ENCODE results near the gene MGMT. TPM values are rescaled to one million over a fixed set of nuclear protein-coding genes. Genes with fewer than 3 reads are reported as not detected.

The MGMT gene
- total RNA-seq, 2 donors from 2014 or later: 28.6 to 33.7 TPM

- peaks cover 9% of the 10 kb centered on the region for H3K36me3 Mint-ChIP-seq (ENCODE audit: low read depth)
- no peaks in the 10 kb centered on the region for H3K36me3 ChIP-seq (ENCODE audit: control insufficient read depth, insufficient read depth, low read length)
- H3K4me1 ChIP-seq (ENCODE audit: control insufficient read depth, insufficient read depth, low read length): no peaks in the 10 kb centered on the region
- DNase-seq: peak; percentile 41
- H3K4me1 Mint-ChIP-seq: peaks cover 6% of the 10 kb centered on the region
- H3K27ac ChIP-seq (ENCODE audit: low read depth, low read length): no peak overlapping the region
- no peak overlapping the region for H3K27ac Mint-ChIP-seq
- H3K9me3 Mint-ChIP-seq: peaks cover 9% of the 10 kb centered on the region
- H3K4me3 ChIP-seq (ENCODE audit: low read length): no peak overlapping the region
- no peak overlapping the region for H3K4me3 Mint-ChIP-seq
- TF ChIP-seq CTCF (conservative IDR thresholded peaks at IDR 0.05): peak; percentile 5
- no peaks in the 10 kb centered on the region for H3K27me3 ChIP-seq (ENCODE audit: control insufficient read depth, insufficient read depth, low read length, poor library complexity, severe bottlenecking)
- no peaks in the 10 kb centered on the region for H3K9me3 ChIP-seq (ENCODE audit: control insufficient read depth, low read length)
- H3K9ac ChIP-seq (ENCODE audit: extremely low read depth, low read length, poor library complexity, severe bottlenecking): no peak overlapping the region
- 78 to 97% methylated on average over 6 to 10 of the region's 10 CpGs for WGBS, 2 experiments (ENCODE audit: insufficient coverage in 1 of 2, insufficient read length in 1 of 2)
- H3K27me3 Mint-ChIP-seq (ENCODE audit: insufficient read depth): no peaks in the 10 kb centered on the region
Observed at GRCh38 chr10:129786216-129786615, 319.2 kb downstream of the MGMT start.

GRCh38 chr10:129787557-129787956 lies 320.5 kb downstream of the MGMT start:
- H3K4me3 Mint-ChIP-seq: no peak overlapping the region
- H3K36me3 ChIP-seq (ENCODE audit: control insufficient read depth, insufficient read depth, low read length): no peaks in the 10 kb centered on the region
- no peak overlapping the region for H3K27ac Mint-ChIP-seq
- peaks cover 9% of the 10 kb centered on the region for H3K9me3 Mint-ChIP-seq
- H3K4me3 ChIP-seq (ENCODE audit: low read length): no peak overlapping the region
- WGBS, 2 experiments (ENCODE audit: insufficient coverage in 1 of 2, insufficient read length in 1 of 2): 83 to 90% methylated on average over 5 of the region's 5 CpGs
- H3K27me3 Mint-ChIP-seq (ENCODE audit: insufficient read depth): no peaks in the 10 kb centered on the region
- H3K9ac ChIP-seq (ENCODE audit: extremely low read depth, low read length, poor library complexity, severe bottlenecking): no peak overlapping the region
- peaks cover 6% of the 10 kb centered on the region for H3K4me1 Mint-ChIP-seq
- no peak for DNase-seq
- H3K27ac ChIP-seq (ENCODE audit: low read depth, low read length): no peak overlapping the region
- no peak for TF ChIP-seq CTCF (conservative IDR thresholded peaks at IDR 0.05)
- no peaks in the 10 kb centered on the region for H3K9me3 ChIP-seq (ENCODE audit: control insufficient read depth, low read length)
- H3K36me3 Mint-ChIP-seq (ENCODE audit: low read depth): peaks cover 9% of the 10 kb centered on the region
- H3K27me3 ChIP-seq (ENCODE audit: control insufficient read depth, insufficient read depth, low read length, poor library complexity, severe bottlenecking): no peaks in the 10 kb centered on the region
- H3K4me1 ChIP-seq (ENCODE audit: control insufficient read depth, insufficient read depth, low read length): no peaks in the 10 kb centered on the region

GRCh38 chr10:129788215-129788614 lies 321.2 kb downstream of the MGMT start:
- H3K9me3 ChIP-seq (ENCODE audit: control insufficient read depth, low read length): no peaks in the 10 kb centered on the region
- no peaks in the 10 kb centered on the region for H3K36me3 ChIP-seq (ENCODE audit: control insufficient read depth, insufficient read depth, low read length)
- Mint-ChIP-seq H3K4me3 (no peak overlapping the region), H3K9me3 (peaks cover 9% of the 10 kb centered on the region), H3K27ac (no peak overlapping the region), H3K36me3 (ENCODE audit: low read depth) (peaks cover 9% of the 10 kb centered on the region), H3K27me3 (ENCODE audit: insufficient read depth) (no peaks in the 10 kb centered on the region), H3K4me1 (peaks cover 6% of the 10 kb centered on the region)
- peak; percentile 14 for DNase-seq
- WGBS, 2 experiments (ENCODE audit: insufficient coverage in 1 of 2, insufficient read length in 1 of 2): 88 to 95% methylated on average over 7 to 10 of the region's 10 CpGs
- no peaks in the 10 kb centered on the region for H3K27me3 ChIP-seq (ENCODE audit: control insufficient read depth, insufficient read depth, low read length, poor library complexity, severe bottlenecking)
- no peak overlapping the region for H3K4me3 ChIP-seq (ENCODE audit: low read length)
- H3K27ac ChIP-seq (ENCODE audit: low read depth, low read length): no peak overlapping the region
- H3K4me1 ChIP-seq (ENCODE audit: control insufficient read depth, insufficient read depth, low read length): no peaks in the 10 kb centered on the region
- H3K9ac ChIP-seq (ENCODE audit: extremely low read depth, low read length, poor library complexity, severe bottlenecking): no peak overlapping the region
- TF ChIP-seq CTCF (conservative IDR thresholded peaks at IDR 0.05): no peak

Data from endodermal cell (in vitro differentiated cells).